K562 (cell line): Measurements from ENCODE around the gene ANKRD6.

Experiments used
- DLX4 ChIP-seq: fragments of 250-450 bp; sonication (Bioruptor Pico); IDR thresholded peaks from 2 replicates; pipeline ENCODE4 v1.6.1; 2021; ENCODE audit warnings: mild to moderate bottlenecking
- MXD1 ChIP-seq: fragments of 250-450 bp; sonication (Bioruptor Pico); IDR thresholded peaks from 2 replicates; pipeline ENCODE4 v1.8.0; 2021; ENCODE audit warnings: borderline replicate concordance, mild to moderate bottlenecking, moderate library complexity; ENCODE audit not compliant: poor library complexity, severe bottlenecking
- ZBTB40 ChIP-seq, 2 experiments: fragments of 450-650 bp in 1 of 2; sonication (generic) in 1 of 2; formaldehyde crosslinking in 1 of 2; IDR thresholded peaks; 2 replicates each; pipeline versions ENCODE4 v1.7.1 to v1.9.0; 2016 to 2022; ENCODE audit warnings: inconsistent platforms in 1 of 2, mild to moderate bottlenecking in 1 of 2, missing genetic modification reagents in 1 of 2
- ZNF764 ChIP-seq: fragments of 250-450 bp; sonication (Bioruptor Pico); IDR thresholded peaks from 2 replicates; pipeline ENCODE4 v1.4.0; 2020; ENCODE audit warnings: low read depth, mild to moderate bottlenecking, moderate library complexity
- ZNF79 ChIP-seq: fragments of 250-450 bp; sonication (Bioruptor Pico); IDR thresholded peaks from 2 replicates; pipeline ENCODE4 v1.4.0; 2020; ENCODE audit warnings: low read depth, mild to moderate bottlenecking, moderate library complexity
- TF ChIP-seq, protein P1 (sequence below), 3 experiments: IDR thresholded peaks in 2 of 3; conservative IDR thresholded peaks in 1 of 3; 2 replicates each; pipeline ENCODE4 v1.5.1; 2011 to 2012; ENCODE audit warnings: low read length in 3 of 3, mild to moderate bottlenecking in 3 of 3, control low read depth in 2 of 3, improper control_type of control experiment in 1 of 3, inconsistent platforms in 1 of 3, low read depth in 1 of 3, mixed read lengths in 1 of 3, moderate library complexity in 1 of 3; ENCODE audit not compliant: insufficient read depth in 2 of 3
- TF ChIP-seq, protein P2 (sequence below): fragments of 150-350 bp; IDR thresholded peaks from 2 replicates; pipeline ENCODE4 v1.6.1; 2014; ENCODE audit warnings: low read depth, mild to moderate bottlenecking, low read length, borderline replicate concordance
- TF ChIP-seq, protein P3 (sequence below): sonication (generic); formaldehyde crosslinking; IDR thresholded peaks from 2 replicates; pipeline ENCODE4 v1.8.1; 2022; ENCODE audit warnings: missing genetic modification reagents

DNA sequence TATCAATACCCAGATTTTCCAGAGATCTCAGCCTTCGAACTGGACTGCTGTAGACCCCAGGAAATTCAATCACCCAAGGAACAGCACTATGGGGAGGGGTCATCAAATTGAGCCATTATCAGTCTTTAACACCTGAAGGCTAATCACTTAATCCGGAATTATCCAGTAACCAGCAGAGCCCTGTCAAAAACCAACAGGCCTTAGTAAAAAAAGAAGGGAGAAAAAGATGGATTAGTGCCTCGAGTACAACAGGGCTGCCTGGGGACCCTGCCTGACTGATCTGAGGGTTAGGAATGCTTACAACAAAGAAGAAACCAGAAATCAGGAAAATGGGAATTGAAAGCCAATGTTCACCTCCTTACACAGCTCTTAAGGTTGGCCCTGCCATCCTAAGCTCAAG lies 28.4 kb upstream of the ANKRD6 start:
- TF ChIP-seq, protein P1, sequence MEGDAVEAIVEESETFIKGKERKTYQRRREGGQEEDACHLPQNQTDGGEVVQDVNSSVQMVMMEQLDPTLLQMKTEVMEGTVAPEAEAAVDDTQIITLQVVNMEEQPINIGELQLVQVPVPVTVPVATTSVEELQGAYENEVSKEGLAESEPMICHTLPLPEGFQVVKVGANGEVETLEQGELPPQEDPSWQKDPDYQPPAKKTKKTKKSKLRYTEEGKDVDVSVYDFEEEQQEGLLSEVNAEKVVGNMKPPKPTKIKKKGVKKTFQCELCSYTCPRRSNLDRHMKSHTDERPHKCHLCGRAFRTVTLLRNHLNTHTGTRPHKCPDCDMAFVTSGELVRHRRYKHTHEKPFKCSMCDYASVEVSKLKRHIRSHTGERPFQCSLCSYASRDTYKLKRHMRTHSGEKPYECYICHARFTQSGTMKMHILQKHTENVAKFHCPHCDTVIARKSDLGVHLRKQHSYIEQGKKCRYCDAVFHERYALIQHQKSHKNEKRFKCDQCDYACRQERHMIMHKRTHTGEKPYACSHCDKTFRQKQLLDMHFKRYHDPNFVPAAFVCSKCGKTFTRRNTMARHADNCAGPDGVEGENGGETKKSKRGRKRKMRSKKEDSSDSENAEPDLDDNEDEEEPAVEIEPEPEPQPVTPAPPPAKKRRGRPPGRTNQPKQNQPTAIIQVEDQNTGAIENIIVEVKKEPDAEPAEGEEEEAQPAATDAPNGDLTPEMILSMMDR (IDR thresholded peaks at IDR 0.05 in 2 of 3, conservative IDR thresholded peaks at IDR 0.05 in 1 of 3; ENCODE audit: insufficient read depth in 2 of 3, low read depth in 1 of 3, low read length in 3 of 3), result no peak
- no peak for TF ChIP-seq MXD1 (CRISPR knock-in tag)
- TF ChIP-seq ZNF79 (CRISPR knock-in tag), result no peak
- no peak for TF ChIP-seq DLX4 (CRISPR knock-in tag)
- TF ChIP-seq, protein P2, sequence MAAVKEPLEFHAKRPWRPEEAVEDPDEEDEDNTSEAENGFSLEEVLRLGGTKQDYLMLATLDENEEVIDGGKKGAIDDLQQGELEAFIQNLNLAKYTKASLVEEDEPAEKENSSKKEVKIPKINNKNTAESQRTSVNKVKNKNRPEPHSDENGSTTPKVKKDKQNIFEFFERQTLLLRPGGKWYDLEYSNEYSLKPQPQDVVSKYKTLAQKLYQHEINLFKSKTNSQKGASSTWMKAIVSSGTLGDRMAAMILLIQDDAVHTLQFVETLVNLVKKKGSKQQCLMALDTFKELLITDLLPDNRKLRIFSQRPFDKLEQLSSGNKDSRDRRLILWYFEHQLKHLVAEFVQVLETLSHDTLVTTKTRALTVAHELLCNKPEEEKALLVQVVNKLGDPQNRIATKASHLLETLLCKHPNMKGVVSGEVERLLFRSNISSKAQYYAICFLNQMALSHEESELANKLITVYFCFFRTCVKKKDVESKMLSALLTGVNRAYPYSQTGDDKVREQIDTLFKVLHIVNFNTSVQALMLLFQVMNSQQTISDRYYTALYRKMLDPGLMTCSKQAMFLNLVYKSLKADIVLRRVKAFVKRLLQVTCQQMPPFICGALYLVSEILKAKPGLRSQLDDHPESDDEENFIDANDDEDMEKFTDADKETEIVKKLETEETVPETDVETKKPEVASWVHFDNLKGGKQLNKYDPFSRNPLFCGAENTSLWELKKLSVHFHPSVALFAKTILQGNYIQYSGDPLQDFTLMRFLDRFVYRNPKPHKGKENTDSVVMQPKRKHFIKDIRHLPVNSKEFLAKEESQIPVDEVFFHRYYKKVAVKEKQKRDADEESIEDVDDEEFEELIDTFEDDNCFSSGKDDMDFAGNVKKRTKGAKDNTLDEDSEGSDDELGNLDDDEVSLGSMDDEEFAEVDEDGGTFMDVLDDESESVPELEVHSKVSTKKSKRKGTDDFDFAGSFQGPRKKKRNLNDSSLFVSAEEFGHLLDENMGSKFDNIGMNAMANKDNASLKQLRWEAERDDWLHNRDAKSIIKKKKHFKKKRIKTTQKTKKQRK, result no peak
- TF ChIP-seq, protein P3, sequence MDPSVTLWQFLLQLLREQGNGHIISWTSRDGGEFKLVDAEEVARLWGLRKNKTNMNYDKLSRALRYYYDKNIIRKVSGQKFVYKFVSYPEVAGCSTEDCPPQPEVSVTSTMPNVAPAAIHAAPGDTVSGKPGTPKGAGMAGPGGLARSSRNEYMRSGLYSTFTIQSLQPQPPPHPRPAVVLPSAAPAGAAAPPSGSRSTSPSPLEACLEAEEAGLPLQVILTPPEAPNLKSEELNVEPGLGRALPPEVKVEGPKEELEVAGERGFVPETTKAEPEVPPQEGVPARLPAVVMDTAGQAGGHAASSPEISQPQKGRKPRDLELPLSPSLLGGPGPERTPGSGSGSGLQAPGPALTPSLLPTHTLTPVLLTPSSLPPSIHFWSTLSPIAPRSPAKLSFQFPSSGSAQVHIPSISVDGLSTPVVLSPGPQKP (CRISPR knock-in tag), result no peak
- no peak for TF ChIP-seq ZBTB40 (IDR thresholded peaks at IDR 0.05)
- TF ChIP-seq ZBTB40 (CRISPR knock-in tag; IDR thresholded peaks at IDR 0.05), result no peak
- no peak for TF ChIP-seq ZNF764 (CRISPR knock-in tag)
